ENCODE data around the gene GALK1.
"Not testable (repeated sequence)": the region's sequence is repeated elsewhere in the genome, so short reads cannot be mapped to it uniquely, and the experiment has no call there.

The GALK1 gene

DNA sequence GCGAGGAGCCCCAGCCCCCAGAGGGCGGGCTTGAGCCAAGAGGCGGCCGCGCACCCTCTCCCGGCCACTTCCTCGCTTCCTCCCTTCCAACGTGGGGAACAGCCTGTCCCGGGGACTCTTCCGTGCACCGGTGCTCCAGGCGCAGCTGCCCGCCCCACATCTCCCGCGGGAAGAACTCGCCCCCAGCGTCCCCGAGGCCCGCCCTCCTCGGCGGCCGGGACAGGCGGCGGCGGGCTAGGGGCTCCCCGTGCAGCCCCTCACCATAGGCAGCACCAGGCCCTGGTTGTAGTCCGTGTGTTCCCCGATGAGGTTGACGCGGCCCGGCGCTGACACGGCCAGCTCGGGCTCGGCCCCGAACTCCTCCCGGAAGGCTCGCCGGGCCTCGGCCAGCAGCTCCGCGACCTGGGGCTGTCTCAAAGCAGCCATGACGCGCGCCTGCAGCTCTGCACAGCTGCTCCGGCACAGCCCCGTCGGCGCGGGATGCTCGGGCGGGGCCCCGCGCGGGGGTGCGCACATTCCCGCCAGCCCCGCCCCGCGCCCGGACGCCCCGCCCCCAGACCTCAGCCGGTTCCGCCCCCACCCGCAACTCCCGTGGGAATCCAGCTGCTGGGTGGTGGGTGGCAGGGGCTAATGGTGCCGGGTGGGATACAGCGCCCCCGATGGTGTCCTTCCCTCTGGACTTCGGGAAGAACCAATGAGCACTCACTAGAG, at the start of gene GALK1:
TSS of gene GALK1 (minus strand) at position 482 of the 711 bp plus-strand sequence. CDS start at position 426, 56 bp downstream.
- peak; percentile 73 for DNase-seq

DNA sequence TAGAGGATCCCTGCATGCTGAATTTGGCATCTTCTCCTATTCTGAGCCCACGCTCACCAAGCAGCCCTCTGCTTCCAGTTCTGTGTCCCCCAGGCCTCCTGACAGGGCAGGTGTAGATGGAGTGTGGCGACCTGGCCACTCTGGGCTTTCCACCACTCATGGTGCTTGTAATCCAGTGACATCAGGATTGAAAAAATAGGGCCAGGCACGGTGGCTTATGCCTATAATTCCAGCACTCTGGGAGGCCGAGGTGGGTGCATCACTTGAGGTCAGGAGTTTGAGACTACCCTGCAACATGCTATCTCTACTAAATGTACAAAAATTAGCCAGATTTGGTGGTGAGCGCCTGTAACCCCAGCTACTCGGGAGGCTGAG, 49.0 kb upstream of the GALK1 start:
- no peak for DNase-seq

DNA sequence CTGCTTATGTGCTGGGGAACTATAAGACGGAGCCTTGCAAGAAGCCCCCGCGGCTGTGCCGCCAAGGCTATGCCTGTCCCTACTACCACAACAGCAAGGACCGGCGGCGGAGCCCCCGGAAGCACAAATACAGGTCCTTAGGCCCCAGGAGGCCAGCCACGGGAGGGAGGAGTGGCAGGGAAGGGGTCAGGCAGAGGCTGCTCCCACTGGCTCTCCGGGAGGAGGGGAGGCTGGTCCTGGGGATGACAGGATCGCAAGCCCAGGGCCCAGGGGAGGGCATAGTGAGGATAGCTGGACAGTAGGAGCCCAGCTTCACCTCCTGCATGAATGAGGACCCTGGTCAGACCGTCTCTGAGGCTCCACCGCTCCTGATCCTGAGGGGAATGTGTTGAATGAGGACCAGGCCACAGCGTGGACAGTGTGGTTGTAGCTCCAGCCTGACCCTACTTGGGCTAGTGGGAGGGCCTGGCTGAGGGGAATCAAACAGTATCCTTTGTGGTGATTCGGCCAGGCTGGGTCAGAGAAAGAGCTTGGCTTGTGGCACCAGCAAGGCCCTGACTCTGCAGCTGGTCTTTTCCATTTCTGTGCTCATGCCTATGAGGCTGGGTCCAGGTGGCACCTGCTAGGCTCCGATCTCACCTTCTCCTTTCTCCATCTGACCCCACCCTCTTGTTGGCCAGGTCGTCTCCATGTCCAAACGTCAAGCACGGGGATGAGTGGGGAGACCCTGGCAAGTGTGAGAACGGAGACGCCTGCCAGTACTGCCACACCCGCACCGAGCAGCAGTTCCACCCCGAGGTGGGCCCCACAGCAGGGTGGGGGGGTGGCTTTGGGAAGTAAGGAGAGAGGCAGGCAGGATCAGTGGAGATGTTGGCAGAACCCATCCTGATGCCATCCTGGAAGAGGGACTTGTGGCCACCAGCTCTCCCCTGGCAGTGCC, 48.4 kb upstream of the GALK1 start:
- DNase-seq: no peak

DNA sequence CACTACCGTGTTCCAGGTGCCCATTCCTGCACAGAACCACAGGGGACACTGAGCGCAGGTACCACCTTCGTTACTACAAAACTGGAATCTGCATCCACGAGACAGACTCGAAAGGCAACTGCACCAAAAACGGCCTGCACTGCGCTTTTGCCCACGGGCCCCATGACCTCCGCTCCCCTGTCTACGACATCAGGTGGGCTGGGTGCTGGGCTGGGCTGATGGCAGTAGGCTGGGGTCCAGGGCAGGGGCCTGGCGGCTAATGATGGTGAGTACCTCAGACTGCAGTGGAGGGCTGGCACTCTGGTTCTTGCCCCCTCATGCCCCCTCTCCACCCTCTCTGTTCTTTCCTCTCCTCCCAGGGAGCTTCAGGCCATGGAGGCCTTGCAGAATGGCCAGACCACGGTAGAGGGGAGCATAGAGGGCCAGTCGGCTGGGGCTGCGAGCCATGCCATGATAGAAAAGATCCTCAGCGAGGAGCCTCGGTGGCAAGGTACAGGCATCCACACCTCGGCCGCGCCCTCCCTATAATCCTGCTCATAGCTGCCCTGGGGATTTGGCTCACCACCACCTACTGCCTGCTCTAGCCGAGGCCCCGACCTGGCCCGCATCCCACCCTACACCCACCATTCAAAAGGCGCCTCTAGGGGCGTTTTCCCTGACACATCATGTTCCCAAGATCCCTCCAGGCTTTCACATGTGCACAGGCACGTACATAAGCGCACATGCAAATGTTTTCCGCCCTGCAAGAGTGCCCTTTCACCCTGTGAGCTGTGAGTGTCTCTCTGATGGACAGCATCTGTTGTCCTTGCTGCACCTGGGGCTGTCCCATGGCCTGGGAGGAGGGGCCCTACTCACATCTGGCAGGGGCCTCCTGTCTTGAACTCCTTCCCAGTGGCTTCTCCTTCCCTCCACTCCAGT, 47.4 kb upstream of the GALK1 start:
- no peak for DNase-seq

DNA sequence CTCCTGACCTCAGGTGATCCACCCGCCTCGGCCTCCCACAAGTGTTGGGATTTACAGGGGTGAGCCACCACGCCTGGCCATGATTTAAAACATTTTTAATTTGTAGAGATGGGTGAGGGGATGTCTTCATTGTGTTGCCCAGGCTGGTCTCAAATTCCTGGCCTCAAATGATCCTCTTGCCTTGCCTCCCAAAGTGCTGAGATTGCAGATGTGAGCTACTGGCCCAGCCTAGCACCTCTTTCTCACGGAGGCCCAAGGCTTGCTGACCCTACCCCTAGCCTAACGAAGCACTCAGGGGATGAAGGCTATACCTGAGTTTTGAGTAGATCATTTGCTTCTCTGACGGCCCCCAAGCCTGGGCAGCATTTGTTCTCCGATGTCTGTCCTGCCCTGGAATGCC, 46.2 kb upstream of the GALK1 start:
- DNase-seq: no peak

DNA sequence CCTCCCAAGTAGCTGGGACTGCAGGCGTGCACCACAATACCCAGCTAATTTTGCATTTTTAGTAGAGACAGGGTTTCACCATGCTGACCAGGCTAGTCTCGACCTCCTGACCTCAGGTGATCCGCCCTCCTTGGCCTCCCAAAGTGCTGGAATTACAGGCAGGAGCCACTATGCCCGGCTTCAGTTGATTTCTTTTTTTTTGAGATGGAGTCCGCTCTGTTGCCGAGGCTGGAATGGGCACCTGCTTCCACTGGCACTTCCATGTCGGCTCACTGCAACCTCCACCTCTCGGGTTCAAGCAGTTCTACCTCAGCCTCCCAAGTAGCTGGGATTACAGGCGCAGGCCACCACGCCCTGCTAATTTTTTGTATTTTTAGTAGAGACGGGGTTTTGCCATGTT, 45.8 kb upstream of the GALK1 start:
- not testable (repeated sequence) for DNase-seq

DNA sequence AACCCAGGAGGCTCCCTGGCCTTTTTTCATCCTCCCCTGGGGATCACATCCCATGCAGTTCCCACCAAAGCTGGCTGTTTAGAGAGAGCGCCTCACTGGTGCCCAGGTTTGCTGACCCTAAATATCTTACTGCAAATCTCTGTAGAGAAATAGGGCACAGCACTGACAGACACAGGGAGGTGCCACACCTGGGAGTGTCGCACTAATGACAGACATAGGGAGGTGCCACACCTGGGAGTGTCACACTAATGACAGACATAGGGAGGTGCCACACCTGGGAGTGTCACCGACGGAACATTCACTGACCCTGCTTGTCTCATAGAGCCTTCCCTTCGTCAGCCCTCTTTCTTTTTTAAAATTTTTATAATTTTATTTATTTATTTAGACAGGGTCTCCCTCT, 45.2 kb upstream of the GALK1 start:
- DNase-seq: no peak

DNA sequence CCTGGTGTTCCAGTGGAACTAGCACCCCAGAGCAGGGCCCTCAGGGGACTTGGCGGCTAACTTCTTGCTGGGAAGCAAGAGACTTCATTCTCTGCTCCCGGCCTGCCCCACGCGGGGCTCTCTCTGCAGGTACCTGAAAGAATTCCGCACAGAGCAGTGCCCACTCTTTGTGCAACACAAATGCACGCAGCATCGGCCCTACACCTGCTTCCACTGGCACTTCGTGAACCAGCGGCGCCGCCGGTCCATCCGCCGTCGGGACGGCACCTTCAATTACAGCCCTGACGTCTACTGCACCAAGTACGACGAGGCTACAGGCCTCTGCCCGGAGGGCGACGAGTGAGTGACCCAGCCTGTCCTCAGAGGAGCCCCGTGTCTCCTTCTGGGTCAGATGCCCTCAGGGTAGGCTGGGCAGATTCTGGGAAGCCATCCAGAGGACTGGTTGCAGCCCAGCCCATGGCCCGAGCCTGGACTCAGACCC, 44.7 kb upstream of the GALK1 start:
- DNase-seq: no peak

DNA sequence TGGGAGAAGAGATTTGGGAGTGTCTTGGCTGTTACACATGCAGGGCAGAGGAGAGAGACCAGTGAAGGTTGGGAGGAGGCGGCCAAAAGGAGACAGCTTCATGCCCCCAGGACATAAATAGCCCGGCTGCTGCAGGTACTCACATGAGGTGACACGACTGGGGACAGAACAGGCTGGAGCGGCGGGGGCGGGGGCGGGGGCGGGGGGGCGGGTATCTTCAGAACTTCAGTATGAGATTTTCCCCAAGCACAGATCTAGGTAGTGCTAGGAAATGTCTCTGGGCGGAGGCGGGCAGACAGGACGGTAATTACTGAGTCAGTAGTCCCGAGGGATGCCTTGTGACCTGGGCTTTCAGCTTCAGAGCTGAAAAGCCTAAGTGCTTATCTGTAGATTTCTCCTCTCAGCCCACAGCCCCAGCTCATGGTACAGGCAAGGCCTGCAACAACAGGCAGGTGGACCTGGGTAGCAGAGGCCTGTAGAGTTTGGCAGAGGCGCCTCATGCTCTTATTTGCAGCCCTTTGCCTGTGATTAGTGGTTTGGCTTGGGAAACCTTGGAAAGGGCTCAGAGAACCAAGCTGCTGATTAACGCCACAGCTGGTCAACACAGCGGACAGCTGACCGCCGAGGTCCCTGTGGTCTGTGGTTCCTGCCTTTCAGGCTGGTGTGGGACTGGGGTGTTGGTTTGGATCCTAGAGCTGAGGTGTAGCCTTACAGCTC, 44.1 kb upstream of the GALK1 start:
- no peak for DNase-seq

DNA sequence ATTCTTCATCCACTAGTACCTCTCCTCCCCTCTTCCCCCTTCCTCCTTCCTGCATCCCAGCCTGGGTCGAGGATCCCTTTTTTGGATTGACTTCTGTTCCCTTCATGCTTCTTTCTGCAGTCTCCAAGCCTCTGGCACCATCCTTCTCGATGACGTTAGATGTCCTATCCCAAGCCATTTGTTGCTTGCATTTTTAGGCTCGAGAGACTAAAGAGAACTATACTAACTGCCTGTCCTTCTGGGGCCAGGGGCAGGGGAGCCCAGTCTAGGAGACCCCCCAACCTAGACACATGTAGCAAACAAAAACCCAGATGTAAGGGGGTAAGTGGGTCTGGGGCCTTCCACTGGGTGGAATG, 43.5 kb upstream of the GALK1 start:
- no peak for DNase-seq

DNA sequence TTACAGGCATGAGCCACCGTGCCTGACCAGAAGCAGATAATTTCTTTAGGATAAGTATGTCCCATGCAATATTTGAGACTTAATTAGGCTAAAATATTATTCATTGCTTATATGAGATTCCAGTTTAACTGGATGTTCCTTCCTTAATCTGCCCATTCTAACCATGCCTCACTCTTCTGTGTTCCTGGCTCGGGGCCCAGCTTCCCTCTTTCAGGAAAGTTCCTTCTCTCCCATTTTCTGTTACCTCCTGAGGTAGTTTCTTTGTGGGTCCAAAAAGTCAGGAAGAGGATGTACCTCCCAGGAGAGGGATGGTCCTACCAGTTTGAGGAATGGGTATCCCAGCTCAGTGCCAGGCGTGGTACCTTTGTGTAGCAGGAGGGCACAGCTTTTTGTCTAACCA, 42.9 kb upstream of the GALK1 start:
- DNase-seq: no peak

DNA sequence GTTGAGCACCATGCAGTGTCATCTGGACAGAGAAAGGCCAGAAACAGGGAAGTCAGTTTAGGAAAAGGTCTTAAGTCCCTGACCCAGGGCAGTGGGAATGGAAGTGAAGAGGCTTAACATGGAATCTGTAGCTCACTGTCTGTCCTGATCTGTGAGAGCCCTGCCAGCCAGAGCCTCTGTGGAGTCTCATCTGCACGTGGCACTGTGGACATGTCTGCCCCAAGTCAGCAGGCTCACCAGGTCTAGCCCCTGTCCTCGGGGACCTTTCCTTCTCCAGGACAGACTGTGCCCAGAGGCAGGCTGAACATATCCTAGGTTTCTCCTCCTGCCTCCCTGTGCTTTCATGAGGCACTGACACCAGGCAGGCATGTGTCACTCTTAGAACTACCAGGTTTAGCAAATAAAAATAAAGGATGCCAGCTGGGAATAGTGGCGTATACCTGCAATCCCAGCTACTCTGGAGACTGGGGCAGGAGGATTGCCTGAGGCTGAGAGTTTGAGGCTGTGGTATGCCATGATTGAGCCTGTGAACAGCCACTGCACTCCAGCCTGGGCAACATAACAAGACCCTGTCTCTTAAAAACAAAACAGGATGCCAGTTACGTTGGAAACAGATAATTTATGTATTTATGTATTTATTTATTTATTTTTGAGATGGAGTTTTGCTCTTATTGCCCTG, 42.0 kb upstream of the GALK1 start:
- no peak for DNase-seq

DNA sequence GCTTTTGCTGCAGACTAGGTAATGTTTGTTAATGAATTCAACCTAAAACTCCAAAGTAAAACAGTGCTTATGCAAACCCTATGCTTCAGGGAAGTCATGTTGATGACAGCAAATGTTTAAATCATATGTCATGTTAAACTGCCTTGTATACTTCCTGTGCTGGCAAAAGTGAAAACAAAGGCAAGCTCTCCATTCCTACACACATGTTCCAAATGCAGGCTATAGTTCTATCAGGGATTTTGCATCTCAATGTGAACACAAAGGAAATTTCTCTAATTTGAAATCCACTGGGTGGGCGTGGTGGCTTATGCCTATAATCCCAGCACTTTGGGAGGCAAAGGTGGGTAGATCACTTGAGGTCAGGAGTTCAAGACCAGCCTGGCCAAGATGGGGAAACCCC, 38.9 kb upstream of the GALK1 start:
- no peak for DNase-seq

DNA sequence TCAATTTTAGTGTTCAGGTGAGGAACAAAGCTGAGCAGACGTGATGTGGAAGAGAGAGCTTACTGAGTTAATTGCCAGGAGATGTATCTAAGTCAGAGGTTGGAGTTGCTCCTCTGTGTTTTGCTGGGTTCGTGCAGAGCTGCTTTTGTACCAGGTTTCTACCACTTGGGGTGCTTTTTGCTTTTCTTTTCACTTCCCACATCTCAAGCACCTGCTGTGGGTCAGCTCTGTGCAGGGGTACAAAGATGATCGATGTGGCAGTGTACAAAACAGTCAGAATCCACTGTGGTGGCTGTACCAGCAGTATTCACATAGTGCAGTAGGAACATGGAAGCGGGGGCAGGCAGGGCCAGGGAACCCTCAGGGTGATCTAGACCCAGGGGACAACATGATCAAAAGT, 34.4 kb upstream of the GALK1 start:
- DNase-seq: no peak

DNA sequence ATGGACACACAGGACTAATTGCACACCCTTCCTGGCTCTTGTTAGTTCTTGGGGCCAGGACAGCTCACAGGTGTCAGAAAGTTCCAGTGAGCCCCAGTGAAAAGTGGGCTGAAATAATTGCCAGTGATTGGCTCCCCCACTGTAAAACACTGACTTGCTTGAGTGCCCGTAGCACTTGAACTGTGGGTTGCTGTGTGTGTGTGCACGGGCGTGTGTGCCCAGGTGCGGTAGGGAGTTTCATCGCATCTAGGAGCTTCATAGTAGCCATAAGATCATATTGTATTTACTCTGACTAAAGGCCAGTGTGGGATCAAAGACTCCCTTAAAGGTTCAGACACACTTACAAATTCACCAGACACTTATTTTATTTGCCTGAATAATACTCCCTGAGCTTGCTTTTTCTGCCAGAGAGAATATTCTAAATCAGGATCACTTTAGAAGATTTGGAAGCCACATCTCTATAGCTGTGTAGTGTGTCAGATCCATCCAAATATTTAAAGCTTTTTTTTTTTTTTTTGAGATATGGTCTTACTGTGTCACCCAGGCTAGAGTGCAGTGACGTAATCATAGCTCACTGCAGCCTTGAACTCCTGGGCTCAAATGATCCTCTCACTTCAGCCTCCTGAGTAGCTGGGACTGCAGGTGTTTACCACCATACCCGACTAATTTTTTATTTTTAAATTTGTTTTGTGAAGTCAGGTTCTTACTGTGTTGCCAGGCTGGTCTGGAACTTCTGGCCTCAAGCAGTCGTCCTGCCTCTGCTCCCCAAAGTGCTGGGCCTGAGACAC, 31.0 kb upstream of the GALK1 start:
- no peak for DNase-seq

DNA sequence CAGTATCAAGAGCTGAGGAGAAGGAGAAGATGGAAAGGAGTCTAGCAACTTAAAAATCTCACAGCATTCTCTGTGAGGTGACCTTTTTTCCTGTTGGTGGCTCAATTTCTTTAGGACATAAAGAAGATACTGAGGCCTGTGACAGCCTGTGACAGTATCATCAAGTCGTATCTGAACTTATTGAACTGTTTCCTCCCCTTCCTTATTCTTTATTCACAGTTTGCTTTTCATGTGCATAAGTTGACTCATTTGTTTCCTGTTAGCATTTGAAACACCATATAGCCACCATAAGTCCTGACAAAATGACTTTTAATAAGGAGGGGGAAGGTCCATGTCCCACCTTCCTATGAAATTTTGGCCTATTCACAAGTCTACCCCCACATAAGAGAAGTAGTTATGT, 28.5 kb upstream of the GALK1 start:
- no peak for DNase-seq

DNA sequence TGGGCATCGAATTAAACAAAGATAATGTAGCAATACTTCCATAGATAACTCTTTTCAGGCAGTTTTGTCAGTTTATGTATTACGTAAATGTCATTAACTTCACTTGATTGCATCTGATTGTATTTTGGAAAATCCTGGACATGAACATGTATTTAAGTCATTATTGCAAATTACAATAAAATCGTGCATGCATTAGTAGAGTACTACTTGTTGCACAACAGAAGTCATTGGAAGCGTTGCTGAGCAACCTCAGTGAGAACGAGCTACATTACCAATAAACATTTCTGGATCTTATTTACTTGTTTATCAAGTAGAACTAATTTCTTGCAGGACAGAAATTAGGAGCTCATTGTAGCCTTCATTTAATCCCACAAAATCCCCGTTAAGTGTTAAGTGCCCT, 26.3 kb upstream of the GALK1 start:
- DNase-seq: no peak

DNA sequence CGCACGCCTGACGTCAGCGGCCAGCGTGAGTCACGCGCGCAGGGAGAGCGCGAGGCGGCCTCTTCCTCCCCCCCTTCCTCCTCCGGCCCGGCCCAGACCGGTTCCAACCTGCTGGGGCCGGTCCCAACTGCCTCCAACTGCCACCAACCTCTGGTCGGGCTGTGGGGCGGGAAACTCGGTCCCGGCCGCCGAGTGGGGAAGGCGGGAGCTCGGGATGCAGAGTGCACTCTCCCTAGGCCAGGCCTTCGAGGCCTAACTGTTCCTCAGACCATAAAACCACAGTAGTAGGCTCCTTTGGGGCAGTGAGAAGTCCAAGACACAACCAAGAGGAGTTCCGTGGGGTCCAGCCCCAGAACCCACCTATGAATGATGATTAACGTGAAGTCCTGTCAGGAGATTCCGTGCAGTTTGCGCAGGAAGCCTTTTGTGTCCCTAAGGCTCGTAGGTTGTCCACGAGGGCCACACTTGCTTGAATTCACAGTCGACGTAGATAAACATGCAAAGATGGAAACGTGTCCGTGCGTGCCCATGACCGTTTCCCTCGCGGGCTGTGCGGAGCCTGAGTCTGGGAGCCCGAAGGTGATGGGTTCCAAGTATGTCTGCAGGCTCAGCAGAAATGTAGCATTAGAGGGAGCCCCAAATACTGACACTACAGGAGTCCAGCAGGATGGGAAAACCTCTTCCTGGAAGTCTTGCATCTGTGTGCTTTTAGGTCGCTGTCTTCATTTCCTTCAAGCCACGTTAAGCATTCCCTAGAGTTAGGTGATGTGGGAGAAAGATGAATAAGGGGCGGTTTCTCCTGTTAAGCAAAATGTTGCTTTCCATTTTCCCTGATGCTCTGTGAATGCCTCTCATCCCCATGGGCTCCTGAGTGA, 20.3 kb upstream of the GALK1 start:
- DNase-seq: peak; percentile 92

DNA sequence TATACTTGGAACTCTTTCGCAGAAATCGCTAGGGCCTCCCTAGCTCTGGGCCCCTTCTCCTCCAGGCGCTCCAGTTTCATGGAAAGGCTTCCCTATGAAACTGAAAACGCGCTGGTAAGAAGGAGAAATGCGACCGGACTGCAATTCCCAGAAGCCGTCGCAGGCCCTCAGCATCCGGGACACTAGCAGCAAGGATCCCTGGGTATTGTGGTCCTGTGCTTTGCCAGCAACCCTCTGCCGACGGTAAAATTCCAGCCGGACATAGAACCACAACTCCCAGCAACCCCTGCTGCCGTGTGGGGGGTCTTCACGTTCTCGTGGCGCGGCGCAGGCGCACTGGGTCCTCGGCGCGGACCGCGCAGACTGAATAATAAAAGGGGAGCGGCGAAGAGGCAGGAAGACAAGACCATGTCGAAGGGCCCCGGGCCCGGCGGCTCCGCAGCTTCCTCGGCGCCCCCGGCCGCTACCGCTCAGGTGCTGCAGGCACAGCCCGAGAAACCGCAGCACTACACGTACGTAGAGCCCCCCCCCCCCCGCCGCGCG, 19.6 kb upstream of the GALK1 start, which contains the start of gene UNK:
TSS of gene UNK (plus strand) at position 334 of the 543 bp plus-strand sequence. CDS start at position 409, 75 bp downstream.
- DNase-seq: peak; percentile 96
